HG02840 (cell line): Measurements from ENCODE around the gene HSBP1L1.

Experiments
- ATAC-seq: cut with Tn5 transposase; IDR thresholded peaks from one replicate; pipeline ENCODE4 v1.9.1; 2021; ENCODE audit warnings: mild to moderate bottlenecking, moderate library complexity, moderate number of reproducible peaks; ENCODE audit not compliant: unreplicated experiment, low FRiP score

The HSBP1L1 gene

DNA sequence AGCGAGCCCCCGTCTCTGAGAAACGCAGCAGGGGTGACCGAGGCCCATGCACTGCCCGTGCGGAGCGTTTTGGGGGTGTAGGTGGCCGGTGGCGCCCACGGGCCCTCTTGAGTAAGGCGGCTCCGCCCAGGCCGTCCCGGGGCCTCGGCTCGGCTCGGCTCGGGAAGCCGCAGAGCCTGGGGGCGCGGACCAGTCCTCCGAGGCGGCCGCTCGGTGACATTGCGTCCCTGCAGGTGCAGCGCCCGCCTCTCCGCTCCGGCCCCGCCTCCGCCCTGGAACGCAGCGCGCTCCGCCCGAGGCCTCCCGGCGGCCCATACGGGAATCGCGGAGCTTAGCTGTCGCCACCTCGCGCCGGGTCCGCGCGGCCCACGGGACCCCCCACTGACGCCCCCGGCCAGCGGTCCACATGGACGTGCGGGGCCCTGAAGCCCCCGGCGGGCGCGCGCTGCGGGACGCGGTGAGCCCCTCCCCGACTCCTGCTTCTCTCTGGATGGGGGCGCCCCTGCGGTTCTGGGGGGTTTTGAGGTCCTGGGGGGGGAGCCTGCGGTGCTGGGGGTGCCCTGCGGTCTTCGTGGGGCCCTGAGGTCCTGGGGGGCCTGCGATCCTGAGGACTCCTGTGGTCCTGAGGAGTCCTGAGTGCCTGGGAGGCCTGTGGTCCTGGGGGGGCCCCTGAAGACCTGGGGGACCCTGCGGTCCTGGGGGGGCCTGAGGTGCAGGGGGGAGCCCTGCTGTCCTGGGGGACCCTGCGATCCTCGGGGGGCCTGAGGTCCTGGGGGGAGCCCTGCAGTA, at the start of gene HSBP1L1:
Gene HSBP1L1 (plus strand): TSS at position 314 of the 789 bp plus-strand sequence. CDS start 93 bp downstream, at position 407.
- no peak for ATAC-seq

DNA sequence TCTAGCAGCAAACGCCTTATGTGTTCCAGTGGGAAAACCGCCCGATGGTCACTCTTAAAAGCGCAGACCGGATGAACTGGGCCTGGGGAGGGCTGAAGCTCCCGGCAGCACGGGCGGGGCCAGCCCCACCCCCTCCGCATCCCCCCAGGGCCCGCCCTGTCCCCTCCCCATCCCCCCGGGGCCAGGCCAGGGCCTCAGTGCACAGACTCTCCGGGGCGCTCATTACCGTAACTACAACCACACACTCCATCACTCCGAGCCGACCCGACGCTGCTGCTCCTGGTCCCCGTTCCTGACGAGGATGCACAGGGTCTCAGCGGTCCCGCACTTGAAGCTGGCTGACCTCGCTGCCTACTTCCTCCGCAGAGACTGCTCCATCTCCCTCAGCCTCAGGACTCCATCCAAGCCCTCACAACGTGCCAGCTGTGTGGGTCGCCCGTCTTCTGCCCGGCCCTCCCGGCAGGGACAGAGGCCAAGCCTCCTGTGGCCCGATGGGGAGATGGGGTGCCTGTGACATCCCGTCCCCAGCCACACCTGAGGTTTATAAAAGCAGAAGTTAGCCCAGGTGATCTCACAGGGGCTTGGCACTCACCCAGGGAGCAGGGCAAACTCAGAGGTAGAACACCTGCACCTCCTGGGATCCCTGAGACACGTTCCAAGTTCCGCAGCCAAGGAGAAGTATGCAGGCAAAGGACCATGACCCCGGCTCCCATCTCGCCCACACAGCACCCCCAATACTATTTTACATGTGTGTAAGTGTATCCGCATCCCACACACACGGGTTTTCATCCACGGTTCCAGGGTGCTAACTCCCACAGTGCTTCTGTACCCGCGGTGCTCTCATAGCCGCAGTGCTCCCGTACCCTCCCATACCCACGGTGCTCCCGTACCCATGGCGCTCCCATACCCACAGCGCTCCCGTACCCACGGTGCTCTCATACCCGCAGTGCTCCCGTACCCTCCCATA, 49.0 kb upstream of the HSBP1L1 start:
- ATAC-seq, result no peak

DNA sequence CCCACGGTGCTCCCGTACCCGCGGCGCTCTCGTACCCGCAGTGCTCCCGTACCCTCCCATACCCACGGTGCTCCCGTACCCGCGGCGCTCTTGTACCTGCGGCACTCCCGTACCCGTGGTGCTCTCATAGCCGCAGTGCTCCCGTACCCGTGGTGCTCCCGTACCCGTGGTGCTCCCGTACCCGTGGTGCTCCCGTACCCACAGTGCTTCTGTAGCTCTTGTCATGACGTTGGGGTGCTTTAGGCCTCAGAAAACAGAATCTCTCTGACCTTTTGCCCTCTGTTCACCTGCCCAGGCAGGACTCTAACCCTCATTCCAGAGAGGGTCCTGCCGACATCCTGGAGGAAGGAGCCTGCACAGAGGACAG, 48.3 kb upstream of the HSBP1L1 start:
- ATAC-seq, result no peak

DNA sequence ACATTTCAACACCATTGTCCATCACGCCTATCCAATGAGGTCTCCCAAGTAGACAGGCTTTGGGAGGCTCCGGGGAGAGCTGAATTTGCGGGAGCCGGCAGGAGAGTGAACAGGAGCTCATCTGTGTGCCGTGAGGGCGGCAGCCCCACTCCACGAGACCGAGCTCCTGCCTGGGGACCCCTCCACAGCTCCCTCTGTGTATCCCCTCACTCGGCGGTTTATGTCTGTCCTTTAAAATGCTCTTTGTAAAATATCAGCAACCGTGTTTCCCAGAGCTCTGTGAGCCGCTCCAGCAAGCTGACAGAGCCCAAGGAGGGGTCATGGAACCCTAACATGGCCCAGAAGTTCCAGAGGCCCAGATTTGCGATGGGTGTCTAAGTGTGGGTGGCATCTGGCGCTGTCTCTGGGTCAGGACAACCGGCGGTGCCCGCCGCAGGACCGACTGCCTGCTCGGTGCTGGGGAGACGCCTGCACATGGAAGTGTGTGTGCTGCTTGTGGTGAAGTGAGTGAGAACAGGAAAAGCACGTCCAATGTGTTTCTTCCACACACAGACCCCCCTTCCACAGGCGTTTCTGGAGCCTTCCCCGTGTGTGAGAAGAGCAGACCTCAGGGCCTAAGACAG, 47.8 kb upstream of the HSBP1L1 start:
- ATAC-seq, result no peak

DNA sequence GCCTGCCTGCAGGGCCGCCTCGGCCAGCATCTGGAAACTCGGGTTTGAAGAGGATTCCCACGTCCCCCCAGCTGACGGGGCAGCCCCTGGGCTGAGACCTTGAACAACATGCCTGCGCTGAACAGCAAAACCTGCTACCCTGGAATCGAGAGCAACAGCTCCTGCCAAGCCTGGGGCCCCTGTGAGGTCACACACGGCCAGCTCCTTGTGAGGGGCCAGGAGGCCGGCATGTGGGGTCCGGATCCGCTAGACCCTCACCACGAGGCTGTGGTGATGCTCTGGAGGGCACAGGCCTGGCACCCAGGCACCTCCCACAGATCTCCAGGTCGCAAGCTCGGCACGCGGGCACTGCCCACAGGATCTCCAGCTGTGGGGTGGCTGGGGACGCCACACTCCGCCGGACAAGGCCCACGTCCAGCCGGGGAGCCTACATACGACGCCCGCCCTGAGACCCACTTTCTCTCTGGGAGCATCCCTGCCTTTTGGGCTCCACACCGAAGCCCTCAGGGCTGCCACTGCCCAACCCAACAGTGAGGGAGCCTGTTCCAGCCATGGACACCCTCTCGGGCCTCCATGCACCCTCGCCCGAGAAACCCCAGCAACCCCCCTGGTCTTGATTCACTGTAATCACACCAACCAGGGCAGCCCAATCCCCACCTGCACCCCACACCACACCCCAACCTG, 47.1 kb upstream of the HSBP1L1 start:
- ATAC-seq, result no peak

DNA sequence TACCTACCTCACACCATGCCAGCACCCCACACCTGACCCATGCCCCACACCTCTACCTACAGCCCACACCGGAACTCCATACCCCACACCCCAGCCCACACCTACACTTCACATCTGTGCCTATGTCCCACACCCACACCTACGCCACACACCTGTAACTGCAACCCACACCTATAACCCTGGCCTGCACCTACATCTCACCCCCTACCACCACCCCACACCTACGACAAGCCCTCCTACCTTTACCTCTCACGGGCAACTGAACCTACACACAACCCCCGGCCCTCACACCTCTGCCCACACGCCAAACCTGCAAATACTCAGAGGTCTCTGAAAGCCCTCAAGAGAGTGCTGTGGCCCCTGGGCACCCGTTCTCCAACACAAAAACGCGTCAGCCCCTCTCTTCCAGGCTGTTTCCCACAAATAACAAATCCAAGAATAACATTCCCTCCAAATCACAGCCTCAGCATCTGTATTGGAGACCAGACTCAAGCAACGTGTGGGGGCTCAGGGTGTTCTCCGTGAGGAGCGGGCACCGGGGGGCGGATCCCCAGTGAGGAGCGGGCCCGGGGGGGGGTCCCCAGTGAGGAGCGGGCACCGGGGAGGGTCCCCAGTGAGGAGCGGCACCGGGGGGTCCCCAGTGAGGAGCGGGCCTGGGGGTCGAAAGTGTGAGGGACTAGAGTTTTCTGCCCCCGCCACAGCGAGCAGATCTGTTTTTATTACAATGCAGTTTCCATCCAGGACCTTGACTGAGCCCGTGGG, 46.4 kb upstream of the HSBP1L1 start:
- ATAC-seq, result no peak

DNA sequence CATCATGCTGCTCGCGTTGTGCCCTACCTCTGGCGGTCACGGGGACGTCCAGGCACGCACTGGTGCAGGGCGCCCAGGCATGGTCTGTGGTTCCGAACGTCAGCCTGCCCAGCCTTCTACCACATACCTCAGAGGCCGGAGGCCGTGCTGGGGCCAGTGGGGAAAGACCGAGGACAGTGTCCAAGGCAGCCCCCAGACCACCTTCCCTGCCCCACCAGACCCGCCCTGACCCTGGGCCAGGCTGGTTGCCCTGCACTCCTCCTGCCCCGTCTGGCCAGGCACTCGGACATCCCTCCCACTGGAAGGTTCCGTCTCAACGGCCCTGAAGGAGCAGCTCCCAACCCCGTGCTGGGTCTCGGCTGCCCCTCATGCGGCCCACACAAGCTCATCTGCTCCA, 45.8 kb upstream of the HSBP1L1 start:
- no peak for ATAC-seq

DNA sequence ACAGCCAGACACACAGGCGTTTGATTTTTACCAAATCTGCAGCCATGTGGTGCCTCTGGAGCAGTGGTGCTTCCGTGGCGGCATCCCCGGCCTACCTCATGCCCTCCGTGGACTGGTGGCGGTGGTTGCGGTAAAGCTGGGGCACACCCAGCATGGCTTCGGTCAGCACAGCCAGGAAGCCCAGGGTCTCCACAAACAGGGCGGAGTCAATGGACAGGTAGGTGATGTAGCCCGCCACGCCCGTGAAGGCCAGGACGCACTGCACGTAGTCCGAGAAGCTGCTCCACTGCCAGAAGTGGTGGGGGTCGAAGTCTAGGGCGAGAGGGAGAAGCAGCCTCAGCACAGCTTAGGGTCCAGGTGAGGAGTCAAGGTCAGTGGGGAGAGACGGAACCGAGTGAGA, 45.4 kb upstream of the HSBP1L1 start:
- ATAC-seq, result no peak

DNA sequence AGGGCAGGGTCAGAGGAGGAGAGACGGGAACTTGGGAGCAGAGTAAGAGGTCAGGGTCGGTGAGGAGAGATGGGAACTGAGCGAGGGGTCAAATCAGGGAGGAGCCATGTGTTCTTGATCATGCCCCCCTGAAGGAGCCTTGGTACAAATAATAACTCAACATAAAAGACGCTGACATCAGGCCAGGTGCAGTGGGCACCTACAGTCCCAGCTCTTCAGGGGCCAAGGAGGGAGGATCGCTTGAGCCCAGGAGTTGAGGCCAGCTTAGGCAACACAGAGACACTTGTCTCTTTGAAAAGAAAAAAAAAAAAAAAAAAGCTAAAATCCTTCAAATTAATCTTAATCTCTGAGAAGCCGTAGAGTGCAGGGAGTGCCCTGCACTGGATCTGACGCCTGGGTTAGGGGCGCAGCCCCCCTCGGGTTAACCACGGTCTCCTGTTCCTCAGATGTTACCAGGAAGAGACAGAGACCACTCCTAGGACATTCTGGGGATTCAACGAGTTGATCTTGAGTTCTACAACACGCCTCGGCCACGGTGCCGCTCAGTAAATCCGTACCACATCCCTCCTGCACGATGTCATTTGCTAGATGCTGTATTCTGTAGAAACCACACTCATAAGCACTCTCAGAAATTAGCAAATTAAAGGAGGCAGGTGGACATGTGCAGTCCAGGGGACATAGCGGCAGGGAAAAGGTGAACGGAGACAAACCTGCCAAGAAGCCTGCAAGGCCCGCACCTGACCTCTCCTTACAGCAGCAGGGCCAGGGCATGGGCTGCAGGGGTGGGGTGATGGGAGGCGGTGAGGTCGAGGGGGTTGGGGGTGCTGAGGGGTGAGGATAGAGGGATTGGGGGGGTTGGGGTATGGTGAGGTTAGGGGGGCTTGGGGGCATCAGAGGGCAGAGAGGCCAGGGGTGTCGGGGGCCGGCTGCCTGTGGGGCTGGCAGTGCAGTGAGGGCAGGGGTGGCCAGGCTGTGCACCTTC, 42.2 kb upstream of the HSBP1L1 start:
- no peak for ATAC-seq

DNA sequence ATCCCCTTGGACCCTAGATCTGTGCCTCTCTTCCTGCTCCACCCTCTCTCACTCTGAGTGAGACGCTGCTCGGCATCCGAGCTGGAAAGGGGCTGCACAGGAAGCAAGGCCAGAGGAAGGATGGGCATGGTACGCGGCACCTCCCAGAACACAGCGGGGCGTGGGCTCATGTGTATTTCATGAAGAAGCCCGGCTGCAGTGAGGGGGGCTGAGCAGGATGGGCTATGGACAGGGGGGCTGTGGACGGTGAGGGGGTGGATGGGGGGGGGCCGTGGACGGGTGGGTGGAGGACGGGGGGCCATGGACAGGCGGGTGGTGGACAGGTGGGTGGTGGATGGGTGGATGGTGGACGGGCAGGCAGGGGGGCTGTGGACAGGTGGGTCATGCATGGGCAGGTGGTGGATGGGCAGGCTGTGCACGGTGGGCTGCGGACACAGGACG, 41.5 kb upstream of the HSBP1L1 start:
- no peak for ATAC-seq

DNA sequence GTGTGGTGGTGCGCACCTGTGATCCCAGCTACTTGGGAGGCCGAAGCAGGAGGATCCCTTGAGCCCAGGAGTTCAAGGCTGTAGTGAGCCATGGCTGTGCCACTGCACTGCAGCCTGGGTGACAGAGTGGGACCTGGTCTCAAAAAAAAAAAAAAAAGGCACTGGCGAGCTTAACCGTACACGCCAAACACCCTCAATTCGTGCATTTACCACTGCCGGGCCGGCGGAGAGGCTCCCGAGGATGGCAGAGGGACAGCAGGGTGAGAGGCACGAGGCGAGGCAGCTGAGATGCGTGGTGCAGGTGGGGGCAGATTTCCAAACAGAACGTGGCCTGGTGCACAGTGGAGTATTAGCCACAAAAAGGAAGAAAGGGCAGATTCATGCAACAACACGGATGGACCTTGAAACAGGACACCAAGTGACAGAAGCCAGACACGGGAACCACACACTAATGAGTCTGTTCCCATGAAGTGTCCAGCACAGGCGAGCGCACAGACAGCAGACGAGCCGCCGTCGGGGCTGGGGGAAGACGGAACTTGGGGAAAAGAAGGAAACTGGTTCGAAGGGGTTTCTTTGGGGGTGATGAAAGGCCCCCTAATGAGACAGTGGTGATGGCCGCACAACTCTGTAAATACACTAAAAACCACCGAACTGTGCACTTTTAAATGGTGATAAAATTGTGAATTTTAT, 40.4 kb upstream of the HSBP1L1 start:
- ATAC-seq, result no peak

DNA sequence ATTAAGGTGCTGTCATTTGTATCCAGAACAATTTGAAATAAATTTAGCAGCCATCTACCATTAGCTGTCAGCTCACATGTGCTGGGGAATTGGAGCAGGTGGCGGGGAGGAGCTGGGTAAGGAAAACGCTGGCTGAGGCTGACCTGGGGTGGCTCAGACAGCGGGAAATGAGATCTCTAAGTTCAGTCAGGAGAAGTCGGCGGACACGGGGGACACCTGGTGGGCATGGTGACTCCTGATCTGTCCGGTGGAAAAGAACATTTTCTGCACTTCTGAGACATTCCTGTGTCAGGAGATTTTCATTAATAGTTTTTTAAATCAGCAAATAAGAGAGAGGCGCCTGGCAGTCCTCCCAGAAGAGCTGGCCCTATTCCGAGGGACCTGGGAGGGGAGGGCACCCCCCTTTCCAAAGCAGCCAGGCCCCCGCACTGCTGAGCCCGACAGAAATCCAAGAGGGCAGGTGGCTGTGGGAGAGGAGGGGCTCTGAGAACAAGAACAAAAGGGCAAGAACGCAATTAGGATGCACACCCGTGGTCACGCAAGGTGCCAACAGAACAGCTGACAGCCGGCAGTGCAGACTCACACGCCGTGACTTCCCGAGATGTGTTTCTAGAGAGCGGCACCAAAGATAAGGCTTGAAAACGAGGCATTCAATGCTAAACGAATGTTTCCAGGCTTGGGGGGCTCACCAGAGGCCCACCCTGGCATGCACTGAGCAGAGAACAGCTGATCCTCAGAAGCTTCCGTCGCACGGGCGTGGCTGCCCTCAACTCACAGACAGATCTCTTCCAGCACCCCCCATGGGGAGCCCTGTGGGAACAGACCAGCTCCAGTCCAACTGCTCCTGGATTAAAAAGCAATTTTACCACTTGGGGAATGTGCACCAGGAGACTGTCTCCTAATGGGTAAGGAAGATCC, 39.4 kb upstream of the HSBP1L1 start:
- ATAC-seq, result no peak

DNA sequence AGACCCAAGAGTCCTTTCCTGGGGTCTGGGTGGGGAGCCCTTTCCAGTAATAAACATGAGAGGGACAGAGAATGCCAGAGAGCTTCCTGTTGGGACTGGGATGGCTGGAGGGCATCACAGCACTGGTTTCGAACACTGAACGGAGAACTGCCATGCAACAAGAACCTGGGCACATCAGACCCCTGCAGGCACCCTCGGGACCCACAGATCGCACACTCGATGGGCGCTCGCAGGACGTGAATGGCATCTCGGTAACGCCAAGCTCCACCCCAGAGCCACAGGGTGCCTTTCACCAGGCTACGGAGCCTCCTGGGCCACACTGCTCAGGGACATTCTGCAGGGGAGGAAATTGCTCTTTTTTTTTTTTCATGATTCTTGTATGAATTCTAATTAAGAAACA, 38.1 kb upstream of the HSBP1L1 start:
- no peak for ATAC-seq

DNA sequence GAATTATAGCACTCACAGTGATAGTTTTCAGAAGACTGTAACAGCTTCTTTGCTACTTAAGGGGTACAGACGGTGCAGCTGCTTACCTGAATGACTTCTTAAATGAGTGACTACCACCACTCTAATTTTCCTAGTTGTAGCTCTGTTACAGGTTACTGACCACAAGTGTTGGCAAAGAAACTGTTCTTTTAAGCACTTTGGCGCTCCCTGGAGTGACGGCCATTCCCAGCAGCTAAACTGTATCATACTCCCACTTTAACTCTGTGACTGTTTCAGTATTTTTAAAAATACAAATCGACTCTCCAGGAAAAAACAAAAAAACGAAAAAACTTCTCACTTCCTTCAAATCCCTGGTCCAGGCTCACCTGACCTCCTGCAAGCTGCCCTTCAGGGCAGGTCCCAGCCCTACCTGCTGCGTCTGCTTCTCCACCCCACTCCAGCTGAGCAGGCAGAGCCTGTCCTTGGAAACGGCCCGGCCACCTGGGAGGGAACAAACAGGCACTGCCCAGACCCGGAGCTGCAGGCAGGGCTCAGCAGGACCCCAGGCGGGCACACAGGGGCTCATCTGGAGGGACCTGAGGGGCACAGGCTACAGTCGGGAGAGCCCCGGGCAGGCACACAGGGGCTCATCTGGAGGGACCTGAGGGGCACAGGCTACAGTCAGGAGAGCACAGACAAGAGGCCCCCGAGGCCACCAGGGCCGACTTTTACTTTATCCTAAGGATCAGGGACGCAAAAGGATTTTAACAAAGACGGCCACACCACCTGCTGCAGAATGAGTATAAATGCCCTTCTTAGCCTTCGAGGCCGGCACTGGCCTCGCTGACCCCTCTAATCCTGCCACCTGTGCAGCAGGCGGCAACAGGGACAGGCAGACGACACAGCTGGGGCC, 37.5 kb upstream of the HSBP1L1 start:
- ATAC-seq, result no peak

DNA sequence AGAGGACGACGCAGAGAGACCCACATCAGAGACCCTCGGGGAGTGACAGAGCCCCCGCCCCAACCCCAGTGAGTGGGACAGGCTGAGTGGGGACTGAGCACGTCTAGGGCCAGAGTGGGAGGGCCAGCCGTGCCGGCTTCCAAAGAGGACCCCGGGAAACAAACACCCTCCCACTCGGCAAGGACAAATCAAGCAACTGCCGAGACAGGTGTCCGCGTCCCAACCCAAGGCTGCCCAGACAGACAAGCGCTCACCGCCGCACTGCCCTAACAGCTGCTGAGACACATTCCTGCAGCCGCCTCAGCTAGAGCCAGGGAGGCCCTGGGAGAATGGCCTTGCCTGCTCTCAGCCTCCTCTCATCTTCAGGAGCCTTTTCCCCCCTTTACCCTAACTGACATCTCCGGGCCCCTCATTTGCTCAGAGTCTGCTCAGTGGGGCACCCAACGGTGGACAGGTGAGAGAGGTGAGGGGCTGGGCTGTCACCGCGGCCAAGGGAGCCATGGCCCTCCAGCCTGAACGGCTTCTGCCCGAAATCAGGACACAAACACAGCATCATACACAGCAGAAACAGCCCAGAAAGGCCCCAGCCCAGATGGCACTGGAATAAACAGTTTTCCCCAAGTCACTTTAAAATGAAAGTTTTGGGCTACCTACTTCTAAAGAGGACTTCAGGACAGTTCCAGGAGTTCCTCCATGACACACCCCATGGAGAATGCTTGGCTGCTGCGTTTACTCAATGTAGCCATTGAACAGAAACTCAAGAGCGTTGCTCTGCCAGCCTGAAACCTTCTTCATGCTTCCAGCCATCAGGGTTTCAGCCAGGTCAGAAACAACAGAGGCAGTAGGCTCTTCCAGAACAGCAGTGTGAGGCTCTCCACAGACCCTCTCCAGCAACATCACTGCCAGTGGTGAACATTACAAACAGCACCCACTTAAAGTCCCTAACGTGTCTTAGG, 36.6 kb upstream of the HSBP1L1 start:
- ATAC-seq, result no peak
